ENCODE measurements around the gene PPP4R1. TPM values are rescaled to one million over a fixed set of nuclear protein-coding genes. Genes with fewer than 3 reads are reported as not detected.

The PPP4R1 gene
- polyA plus RNA-seq, 3 donors from 2014 or later: 12.0 to 17.0 (median 14.3) TPM

DNA sequence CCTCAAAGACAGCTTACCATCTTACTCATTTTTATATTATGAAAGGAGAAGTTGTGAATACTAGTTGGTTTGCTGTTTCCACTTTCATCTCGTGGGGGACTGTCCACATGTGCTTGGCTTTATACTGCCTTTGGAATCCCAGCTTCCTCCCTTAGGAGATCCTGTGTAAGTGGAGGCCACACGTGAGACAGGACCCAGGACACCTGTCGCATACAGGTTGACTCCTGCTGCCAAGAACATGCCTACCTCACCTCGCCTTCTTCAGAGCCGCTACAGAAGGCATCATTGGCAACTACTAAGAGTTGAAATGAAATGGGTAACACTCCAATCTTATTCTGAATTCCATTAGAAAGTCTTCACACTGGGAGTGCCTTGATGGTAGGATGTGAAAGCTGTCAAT lies 69.3 kb downstream of the PPP4R1 start:
- Mint-ChIP-seq H3K36me3 (peaks cover 14 to 34% (median 26%) of the 10 kb centered on the region in 3 donors), H3K4me3 (no peak overlapping the region), H3K9me3 (no peaks in the 10 kb centered on the region), H3K27ac (no peak overlapping the region), H3K27me3 (ENCODE audit: low read depth in 3 of 3) (no peaks in the 10 kb centered on the region), H3K4me1 (peaks cover 0 to 1% of the 10 kb centered on the region in 2 donors)
- DNase-seq: no peak

DNA sequence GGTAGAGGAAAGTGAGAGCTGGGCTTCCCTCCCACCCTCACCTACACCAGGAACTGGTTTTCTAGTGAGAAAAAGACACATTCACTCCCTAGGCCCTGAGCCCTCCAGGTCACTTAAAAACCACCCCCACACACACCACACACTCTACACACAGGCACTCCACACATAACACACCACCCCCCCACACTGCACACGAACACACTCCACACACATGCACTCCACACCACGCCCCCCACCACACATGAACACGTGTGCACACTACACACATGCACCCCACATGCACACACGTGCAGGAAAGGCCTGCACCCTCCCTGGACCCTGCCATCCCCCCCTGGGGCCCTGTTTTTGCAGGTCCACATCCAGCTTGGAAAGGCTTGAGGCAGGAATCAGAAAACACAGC lies 71.4 kb downstream of the PPP4R1 start:
- Mint-ChIP-seq H3K36me3 (peaks cover 7 to 19% (median 14%) of the 10 kb centered on the region in 3 donors), H3K9me3 (no peaks in the 10 kb centered on the region), H3K4me3 (no peak overlapping the region), H3K27ac (peak overlapping the region in 4 of 6 donors; percentile 2 to 48 (median 32)), H3K27me3 (ENCODE audit: low read depth in 3 of 3) (no peaks in the 10 kb centered on the region), H3K4me1 (peaks cover 0 to 1% of the 10 kb centered on the region in 2 donors)
- DNase-seq: no peak

DNA sequence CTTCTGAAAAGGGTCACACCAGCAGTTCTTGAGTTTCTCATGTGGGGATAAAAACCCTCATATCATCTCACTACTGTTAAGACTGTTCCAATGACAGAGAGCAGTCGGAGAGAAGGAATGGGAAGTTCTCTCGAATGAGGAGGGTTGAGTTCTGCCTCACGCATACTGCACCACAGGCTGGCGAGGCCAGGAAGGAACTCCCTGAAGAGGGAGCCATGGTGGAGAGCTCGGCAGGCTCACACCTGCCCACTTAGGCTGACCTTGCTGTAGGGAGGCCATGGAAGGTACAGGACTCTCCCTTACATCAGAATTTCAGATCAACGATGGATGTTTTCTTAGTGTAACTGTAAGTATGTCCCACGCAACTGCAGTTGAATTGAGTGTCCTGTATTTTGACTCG lies 74.4 kb downstream of the PPP4R1 start:
- H3K27me3 Mint-ChIP-seq (ENCODE audit: low read depth in 3 of 3): no peaks in the 10 kb centered on the region
- H3K27ac Mint-ChIP-seq: no peak overlapping the region
- H3K4me1 Mint-ChIP-seq: peaks cover 0 to 1% of the 10 kb centered on the region in 2 donors

DNA sequence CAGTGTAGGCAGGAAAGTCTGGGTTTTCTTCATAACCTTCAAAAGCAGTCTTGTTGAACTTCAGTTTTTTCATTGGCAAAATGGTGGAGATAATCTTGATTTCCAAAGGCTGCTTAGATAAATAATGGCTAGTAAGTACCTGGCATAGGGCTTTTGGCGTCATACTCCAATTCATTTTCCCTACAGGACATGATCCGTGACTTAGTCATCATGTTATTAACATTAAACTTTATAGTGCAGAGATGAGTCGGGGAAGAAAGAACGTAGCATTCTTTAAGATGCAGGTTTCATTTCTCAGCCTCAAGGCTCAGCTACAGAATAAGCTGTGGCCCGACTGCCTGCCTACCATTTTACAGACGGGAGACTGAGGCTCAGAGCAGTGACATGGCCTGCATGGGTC lies 75.1 kb downstream of the PPP4R1 start:
- no peak overlapping the region for H3K27ac Mint-ChIP-seq
- no peak for DNase-seq
- no peak overlapping the region for H3K4me3 Mint-ChIP-seq
- peaks cover 6 to 18% (median 13%) of the 10 kb centered on the region in 3 donors for H3K36me3 Mint-ChIP-seq
- H3K4me1 Mint-ChIP-seq: peaks cover 0 to 1% of the 10 kb centered on the region in 2 donors
- H3K9me3 Mint-ChIP-seq: no peaks in the 10 kb centered on the region
- no peaks in the 10 kb centered on the region for H3K27me3 Mint-ChIP-seq (ENCODE audit: low read depth in 3 of 3)

More for the DNA sequence above, 74.4 kb downstream of the PPP4R1 start:
- H3K36me3 Mint-ChIP-seq: peaks cover 6 to 17% (median 13%) of the 10 kb centered on the region in 3 donors
- no peak overlapping the region for H3K4me3 Mint-ChIP-seq
- no peaks in the 10 kb centered on the region for H3K9me3 Mint-ChIP-seq
- DNase-seq: no peak

DNA sequence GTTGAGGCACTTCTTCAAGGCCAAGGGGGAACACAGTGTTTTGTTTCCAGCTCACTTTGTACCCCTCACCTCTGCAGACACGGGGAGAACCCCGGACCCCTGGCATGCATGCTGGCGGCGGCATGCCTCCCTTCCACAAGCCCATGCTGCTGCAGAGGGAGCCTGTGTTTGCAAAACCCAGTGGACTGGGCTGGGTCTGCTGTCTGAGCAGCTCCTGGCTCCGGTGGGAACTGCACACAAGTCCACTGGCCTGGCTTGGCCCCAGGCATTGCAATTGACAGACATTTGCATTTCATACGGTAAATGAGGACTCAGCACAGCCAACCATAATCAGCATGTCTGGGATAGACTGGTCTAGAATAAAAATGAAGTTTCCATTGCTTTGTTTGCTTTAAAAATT lies 76.7 kb downstream of the PPP4R1 start:
- no peak for DNase-seq
- H3K4me3 Mint-ChIP-seq: no peak overlapping the region
- H3K27me3 Mint-ChIP-seq (ENCODE audit: low read depth in 3 of 3): no peaks in the 10 kb centered on the region
- peaks cover 0 to 1% of the 10 kb centered on the region in 2 donors for H3K4me1 Mint-ChIP-seq
- no peaks in the 10 kb centered on the region for H3K9me3 Mint-ChIP-seq
- peaks cover 6 to 31% (median 20%) of the 10 kb centered on the region in 3 donors for H3K36me3 Mint-ChIP-seq
- no peak overlapping the region for H3K27ac Mint-ChIP-seq

DNA sequence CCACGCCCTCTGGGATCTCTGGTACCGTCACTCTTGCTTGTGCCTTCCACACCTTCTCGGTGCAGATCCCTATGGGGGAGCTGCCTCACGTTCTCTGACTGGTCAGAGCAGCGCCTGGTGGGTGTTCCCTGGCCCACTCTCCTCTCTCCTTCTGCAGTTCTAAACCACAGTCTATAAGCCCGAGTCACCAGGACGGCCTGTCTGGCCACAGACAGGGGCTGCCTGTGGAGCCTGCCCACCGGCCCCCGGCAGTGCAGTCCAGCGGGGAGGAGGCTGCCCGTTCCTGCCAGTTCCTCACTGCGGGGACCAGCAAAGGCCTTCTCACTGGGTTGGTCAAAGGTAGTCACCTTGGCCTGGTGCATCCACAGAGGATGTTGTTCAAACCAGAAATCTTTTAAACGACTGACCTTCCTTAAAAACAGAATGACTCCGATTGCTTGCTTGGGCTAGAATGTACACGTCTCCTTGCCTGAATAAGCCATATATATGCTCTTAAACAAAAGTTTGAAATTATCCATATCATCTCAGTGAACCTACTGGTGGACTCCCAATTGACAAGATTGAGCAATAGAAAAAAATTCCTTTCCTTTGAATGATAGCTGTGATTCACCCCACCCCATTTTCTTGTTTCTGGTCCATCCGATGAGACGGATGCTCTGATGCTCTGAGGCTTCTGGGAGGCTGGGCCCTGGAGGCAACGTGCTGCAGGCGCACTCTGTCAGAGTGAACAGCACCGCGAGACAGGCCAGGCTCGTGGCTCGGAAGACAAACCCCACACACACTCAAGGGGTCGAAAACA lies 77.8 kb downstream of the PPP4R1 start:
- Mint-ChIP-seq H3K27me3 (ENCODE audit: low read depth in 3 of 3) (no peaks in the 10 kb centered on the region), H3K4me3 (no peak overlapping the region), H3K4me1 (peaks cover 0 to under 1% of the 10 kb centered on the region in 2 donors), H3K9me3 (no peaks in the 10 kb centered on the region), H3K36me3 (peaks cover 4 to 35% (median 20%) of the 10 kb centered on the region in 3 donors), H3K27ac (no peak overlapping the region)
- no peak for DNase-seq

DNA sequence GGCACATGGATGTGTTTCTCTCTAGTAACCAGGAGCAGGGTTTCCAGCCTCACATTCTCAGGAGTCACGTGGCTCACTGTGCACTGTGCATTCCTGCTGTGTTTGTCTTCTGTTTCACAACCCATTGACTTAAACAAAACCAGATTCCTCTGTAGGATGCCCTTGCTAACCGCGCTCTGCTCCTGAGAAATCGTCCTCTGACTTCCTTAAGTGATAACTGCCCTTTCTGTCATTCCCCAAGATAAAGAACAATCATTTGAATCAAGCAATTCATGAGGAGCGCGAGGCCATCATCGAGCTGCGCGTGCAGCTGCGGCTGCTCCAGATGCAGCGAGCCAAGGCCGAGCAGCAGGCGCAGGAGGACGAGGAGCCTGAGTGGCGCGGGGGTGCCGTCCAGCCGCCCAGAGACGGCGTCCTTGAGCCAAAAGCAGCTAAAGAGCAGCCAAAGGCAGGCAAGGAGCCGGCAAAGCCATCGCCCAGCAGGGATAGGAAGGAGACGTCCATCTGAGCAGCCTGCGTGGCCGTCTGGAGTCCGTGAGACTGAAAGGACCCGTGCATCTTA lies 78.8 kb downstream of the PPP4R1 start:
- Mint-ChIP-seq H3K27ac (no peak overlapping the region), H3K36me3 (peaks cover 6 to 42% (median 20%) of the 10 kb centered on the region in 3 donors), H3K4me3 (no peak overlapping the region), H3K9me3 (no peaks in the 10 kb centered on the region), H3K4me1 (peaks cover 2 to 3% of the 10 kb centered on the region in 2 donors), H3K27me3 (ENCODE audit: low read depth in 3 of 3) (no peaks in the 10 kb centered on the region)
- no peak for DNase-seq

DNA sequence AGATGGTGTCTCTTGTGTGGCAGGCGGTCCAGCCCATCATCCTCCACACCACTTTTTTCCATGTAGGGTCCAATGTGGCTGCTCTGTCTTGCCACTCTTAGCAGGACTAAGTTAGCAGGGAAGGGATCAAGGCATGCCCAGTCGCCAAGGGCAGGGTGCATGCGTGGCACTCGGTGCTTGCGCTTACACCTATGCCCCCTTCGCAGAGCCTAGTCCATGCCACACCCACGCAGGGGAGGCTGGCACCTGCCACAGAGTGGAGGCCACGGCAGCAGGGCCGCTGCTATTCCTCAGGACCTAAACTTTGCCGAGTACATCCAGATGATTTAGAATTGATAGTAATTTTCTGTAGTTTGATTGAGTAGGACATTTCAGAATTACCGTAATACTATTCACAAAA lies 79.5 kb downstream of the PPP4R1 start:
- Mint-ChIP-seq H3K36me3 (peaks cover 11 to 48% (median 16%) of the 10 kb centered on the region in 3 donors), H3K27ac (no peak overlapping the region), H3K4me3 (no peak overlapping the region), H3K4me1 (peaks cover 5 to 10% of the 10 kb centered on the region in 2 donors), H3K27me3 (ENCODE audit: low read depth in 3 of 3) (no peaks in the 10 kb centered on the region), H3K9me3 (no peaks in the 10 kb centered on the region)
- DNase-seq: no peak

DNA sequence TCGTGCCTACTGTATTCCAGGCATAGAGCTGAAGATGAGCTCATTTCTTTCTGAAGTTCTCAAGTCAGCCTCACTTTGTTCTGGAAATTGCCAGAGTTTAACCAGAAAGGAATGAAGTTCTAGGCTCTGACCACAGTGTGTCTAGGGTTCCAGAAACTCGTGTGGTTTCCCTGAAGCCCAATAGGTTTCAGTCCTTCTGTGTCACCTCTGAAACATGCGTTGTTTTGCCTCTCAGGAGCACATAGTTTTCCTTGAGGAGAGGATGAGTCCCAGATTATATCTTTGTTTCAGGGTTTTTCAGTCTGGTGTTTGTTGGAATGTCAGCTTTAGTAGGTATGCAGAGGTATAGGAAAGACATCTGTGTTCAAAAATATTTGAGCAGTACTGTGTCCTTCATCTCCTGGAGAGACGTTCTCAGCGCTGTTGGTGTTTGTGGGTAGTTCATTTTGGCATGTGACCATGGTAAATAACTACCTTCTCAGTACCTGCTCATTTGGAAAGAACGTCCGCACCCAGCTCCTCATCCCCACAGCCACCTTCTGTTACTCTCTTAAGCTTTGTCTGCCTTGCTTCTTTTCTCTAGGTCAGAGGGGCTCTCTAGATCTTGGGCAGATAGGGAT lies 82.5 kb downstream of the PPP4R1 start:
- Mint-ChIP-seq H3K9me3 (no peaks in the 10 kb centered on the region), H3K27me3 (ENCODE audit: low read depth in 3 of 3) (no peaks in the 10 kb centered on the region), H3K4me1 (peaks cover 5 to 15% of the 10 kb centered on the region in 2 donors), H3K36me3 (peaks cover 25 to 68% (median 27%) of the 10 kb centered on the region in 3 donors), H3K27ac (peak overlapping the region in 1 of 6 donors; percentile 49), H3K4me3 (no peak overlapping the region)
- DNase-seq: no peak

DNA sequence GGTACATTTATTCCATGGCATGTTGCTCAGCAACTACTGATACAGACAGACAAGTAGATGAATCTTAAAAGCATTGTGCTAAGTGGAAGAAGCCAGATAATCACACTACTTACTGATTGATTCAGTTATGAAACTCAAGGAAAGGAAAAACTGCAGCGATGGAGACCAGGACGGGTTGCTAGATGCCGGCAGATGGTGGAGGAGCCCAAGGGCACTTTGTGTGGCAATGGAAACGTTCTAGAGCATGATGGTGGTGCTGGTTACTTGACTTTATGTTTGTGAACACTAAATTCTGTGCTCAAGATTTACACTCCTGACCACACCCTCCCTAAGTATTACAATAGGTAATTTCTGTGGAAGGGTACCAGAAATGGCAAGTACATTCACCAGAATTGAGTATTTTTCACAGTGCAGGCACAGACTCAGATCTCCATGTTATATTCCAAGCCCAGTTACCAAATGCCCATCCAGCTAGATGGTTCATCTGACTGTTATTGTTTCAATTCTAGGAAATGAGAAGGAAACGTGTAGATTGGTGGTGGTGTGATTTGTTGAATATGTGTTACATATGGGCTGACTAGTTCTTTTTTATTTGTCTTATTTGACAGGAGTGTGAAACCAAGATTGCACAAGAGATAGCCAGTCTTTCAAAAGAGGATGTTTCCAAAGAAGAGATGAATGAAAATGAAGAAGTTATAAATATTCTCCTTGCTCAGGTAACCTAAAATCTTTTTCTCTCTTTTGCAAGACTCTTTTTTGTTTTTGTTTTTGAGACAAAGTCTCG lies 83.9 kb downstream of the PPP4R1 start:
- peaks cover 5 to 15% of the 10 kb centered on the region in 2 donors for H3K4me1 Mint-ChIP-seq
- H3K27ac Mint-ChIP-seq: peak overlapping the region in 2 of 6 donors; percentile 56 to 66
- peaks cover 23 to 66% (median 29%) of the 10 kb centered on the region in 3 donors for H3K36me3 Mint-ChIP-seq
- no peaks in the 10 kb centered on the region for H3K9me3 Mint-ChIP-seq
- no peak for DNase-seq
- no peak overlapping the region for H3K4me3 Mint-ChIP-seq
- H3K27me3 Mint-ChIP-seq (ENCODE audit: low read depth in 3 of 3): peaks cover 0 to 2% (median 0%) of the 10 kb centered on the region in 3 donors

DNA sequence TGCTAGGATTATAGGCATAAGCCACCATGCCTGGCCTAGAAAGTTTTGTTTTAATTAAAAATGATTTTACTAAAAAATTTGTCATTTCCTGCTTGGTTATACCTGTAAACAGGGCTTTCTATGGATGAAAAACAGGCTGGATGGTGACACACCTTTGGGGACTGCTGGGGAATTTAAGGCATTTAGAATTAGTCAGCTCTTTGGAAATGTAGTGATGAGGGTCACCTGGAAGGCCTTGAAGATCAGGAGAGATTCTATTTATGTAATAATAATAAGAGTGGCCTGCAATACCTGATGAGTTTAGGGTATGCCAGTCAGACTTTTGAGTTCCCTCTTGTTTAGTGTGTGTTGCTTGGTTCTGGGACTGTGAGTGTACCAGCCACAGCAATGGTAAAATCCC lies 87.9 kb downstream of the PPP4R1 start:
- peaks cover 5 to 15% of the 10 kb centered on the region in 2 donors for H3K4me1 Mint-ChIP-seq
- H3K36me3 Mint-ChIP-seq: peaks cover 24 to 65% (median 34%) of the 10 kb centered on the region in 3 donors
- DNase-seq: no peak

DNA sequence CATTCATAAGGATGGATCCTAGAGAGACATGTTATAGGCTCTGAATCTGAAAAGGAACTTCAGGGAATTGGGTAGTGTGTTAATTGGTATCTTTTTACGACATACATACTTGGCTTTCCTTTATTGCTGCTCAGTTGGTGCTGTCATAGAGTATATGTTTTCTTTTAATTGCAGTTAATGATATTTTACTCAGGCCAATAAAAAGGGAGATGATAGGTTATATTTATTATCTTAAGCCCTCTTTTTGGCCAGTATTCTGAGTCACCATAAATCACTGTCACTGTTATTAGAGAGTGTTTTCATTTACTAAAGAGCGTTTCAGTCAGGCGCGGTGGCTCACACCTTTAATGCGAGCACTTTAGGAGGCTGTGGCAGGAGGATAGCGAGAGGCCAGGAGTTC lies 91.4 kb downstream of the PPP4R1 start:
- Mint-ChIP-seq H3K9me3 (no peaks in the 10 kb centered on the region), H3K27ac (no peak overlapping the region), H3K4me1 (peaks cover 2 to 10% of the 10 kb centered on the region in 2 donors), H3K27me3 (ENCODE audit: low read depth in 3 of 3) (peaks cover 0 to 2% (median 0%) of the 10 kb centered on the region in 3 donors), H3K36me3 (peaks cover 21 to 42% (median 24%) of the 10 kb centered on the region in 3 donors), H3K4me3 (no peak overlapping the region)
- DNase-seq: no peak

More for the DNA sequence above, 87.9 kb downstream of the PPP4R1 start:
- no peak overlapping the region for H3K4me3 Mint-ChIP-seq
- H3K9me3 Mint-ChIP-seq: no peaks in the 10 kb centered on the region
- H3K27me3 Mint-ChIP-seq (ENCODE audit: low read depth in 3 of 3): peaks cover 0 to 2% (median 0%) of the 10 kb centered on the region in 3 donors
- no peak overlapping the region for H3K27ac Mint-ChIP-seq

DNA sequence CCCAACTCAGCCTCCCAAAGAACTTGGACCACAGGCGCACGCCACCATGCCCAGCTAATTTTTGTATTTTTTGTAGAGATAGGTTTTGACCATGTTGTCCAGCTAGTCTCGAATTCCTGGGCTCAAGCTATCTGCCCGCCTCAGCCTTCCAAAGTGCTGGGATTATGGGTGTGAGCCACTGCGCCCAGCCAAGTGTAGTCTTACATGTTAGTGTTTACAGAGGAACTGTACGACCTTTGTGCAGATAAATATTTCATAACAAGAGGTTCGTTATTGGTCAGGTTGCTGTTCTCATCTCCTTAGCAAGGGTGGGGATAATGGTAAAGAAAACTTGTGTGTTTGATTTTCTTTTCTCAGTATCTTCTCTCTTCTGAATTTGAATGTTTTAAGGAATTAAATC lies 92.6 kb downstream of the PPP4R1 start:
- peaks cover 0 to 2% (median 0%) of the 10 kb centered on the region in 3 donors for H3K27me3 Mint-ChIP-seq (ENCODE audit: low read depth in 3 of 3)
- DNase-seq: no peak
- no peak overlapping the region for H3K4me3 Mint-ChIP-seq
- peaks cover 2 to 10% of the 10 kb centered on the region in 2 donors for H3K4me1 Mint-ChIP-seq
- no peaks in the 10 kb centered on the region for H3K9me3 Mint-ChIP-seq
- peaks cover 9 to 34% (median 16%) of the 10 kb centered on the region in 3 donors for H3K36me3 Mint-ChIP-seq
- no peak overlapping the region for H3K27ac Mint-ChIP-seq

All from immature natural killer cell (primary cell).